GM18870 (cell line): ENCODE data around the gene JARID2.

Experiments used
- ATAC-seq: cut with Tn5 transposase; IDR thresholded peaks from one replicate; pipeline ENCODE4 v1.9.1; 2021; ENCODE audit warnings: moderate library complexity; ENCODE audit not compliant: unreplicated experiment

Gene JARID2

GRCh38 chr6:15553031-15553430, 307.2 kb downstream of the JARID2 start:
- no peak for ATAC-seq

DNA sequence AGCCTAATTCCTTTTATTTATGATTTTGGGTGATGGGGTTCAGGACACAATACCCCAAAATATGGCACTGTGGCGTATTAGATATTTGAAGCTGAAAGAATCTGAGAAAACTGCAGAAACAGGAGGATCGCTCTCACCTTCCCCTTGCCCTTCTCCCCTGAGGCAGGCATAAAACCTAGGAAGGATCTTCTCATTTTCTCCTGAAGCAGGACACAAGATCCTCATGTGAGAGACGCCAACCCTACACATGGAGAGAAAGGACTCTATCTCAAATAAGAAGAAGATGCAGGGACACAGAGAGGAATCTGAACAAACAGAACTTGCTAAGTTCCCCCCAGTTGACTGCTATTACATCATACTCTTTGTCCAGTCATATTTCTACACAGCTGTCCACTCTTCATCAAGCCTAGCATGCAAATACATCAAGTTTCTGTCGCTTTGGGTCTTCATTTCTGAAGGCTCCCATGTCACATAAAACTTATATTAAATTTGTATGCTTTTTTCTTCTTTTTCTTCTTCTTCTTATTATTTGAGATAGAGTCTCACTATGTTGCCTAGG, 307.9 kb downstream of the JARID2 start:
- ATAC-seq: no peak

- ATAC-seq: no peak
Measured at GRCh38 chr6:15554728-15555100, 308.8 kb downstream of the JARID2 start.

DNA sequence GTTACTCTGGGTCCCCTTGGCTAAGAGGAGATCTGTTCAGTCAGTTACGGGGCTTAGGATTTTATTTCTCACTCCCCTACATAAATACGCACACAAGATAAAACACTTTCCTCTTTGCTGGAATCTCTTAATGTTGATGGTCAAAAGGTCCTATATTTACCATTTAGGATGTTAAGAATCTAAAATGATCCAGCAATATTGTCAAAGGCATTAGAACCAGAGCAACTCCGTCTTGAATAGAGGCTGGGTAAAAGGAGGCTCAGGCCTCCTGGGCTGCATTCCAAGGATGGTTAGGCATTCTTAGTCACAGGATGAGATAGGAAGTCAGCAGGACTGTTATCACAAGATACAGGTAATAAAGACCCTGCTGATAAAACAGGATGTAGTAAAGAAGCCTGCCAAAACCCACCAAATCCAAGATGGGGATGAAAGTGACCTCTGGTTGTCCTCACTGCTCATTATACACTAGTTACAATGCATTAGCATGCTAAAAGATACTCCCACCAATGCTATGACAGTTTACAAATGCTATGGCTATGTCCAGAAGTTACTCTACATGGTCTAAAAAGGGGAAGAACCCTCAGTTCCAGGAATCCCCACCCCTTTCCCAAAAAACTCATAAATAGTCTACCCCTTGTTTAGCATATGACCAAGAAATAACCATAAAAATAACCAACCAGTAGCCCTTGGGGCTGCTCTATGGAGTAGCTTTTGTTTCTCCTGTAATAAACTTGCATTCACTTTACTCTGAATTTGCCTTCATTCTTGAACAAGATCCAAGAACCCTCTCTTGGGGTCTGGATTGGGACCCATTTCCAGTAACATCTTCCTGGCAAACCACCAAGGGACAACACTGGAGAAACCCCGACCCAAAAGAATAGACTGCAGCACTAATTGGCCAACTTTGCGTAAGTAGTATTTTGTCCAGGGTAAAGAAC, 309.5 kb downstream of the JARID2 start:
- ATAC-seq: no peak

- ATAC-seq: no peak
Measured at GRCh38 chr6:15556711-15557110, 310.8 kb downstream of the JARID2 start.

GRCh38 chr6:15557174-15557573, 311.3 kb downstream of the JARID2 start:
- ATAC-seq: no peak

- no peak for ATAC-seq
Measured at GRCh38 chr6:15560713-15561112, 314.8 kb downstream of the JARID2 start.

- no peak for ATAC-seq
Measured at GRCh38 chr6:15561447-15562199, 315.8 kb downstream of the JARID2 start.

DNA sequence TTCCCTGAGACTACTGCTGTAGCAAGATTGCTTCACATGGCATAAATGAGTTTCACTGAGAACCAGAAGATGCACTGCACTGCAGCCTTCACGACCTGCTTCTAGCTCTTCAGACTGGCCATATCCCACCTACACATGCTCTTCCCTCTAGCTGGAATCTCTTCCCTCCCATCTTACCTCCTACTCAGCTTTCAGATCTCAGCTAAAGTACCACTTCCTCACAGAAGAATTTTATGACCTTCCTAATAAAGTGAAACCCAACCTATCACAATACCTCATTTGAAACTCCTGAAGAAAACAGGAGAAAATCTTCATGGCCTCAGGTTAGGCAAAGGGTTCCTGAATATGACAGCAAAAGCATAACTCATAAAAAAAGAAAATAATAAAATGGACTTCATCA, 317.1 kb downstream of the JARID2 start:
- ATAC-seq: no peak

DNA sequence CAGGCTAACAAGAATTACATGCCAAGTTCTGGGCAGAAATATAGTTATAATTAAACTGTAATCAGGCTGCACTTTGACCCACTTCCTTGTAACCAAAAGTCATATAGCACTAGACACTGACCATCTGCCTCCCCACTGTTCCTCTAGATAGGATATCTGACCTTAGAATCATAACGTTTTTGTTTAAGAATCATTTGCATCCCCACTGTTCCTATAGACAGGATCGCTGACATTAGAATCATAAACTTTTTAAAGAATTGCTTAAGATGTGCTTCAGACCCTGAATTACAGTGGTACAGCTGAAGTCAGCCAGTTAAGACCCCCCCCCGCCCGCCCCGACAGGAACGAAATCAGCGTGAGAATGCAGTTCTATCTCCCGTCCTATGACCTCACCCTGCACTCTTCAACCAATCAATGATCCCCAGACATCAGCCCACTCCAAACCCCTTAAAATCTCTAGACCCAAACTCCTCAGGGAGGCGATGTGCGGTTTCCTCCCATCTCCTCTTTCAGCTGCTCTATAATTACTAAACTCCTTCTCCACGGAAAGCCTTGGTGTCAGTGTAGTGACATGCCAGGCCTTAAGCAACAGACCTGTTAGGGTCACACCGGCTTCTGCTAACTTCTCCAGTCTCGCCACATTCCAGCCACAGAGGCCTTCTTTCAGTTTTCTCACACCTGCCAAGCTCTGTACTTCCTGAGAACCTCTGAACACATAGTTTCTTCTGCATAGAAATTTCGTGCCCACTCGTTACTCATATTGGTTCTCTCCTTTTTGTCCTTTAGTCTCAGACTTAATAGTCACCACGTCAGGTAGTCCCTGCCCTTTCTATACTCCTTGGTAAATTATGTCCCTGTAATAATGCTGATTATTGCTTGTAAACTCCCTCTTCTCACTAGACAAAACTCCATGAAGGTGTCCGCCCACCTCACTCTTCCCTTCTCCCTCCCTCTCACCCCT, 323.4 kb downstream of the JARID2 start:
- ATAC-seq: no peak

DNA sequence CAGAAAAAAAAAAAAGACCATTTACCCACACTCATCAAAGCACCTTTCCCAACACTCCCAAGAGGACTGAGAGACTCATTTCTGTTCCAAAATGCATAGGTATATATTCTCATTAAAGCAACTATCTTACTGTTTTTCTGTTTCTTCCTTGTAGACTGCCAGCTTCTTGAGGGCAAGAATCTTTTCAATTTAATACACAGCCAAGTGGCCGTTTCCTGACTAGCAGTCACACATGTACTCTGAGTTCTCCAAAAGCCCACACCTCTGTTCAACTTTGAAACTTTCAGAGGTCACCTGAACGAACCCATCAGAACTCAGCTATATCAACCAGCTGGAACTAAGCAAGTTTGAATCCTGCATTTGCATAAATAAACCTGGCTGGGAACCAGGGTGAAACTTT, 324.3 kb downstream of the JARID2 start:
- ATAC-seq: no peak
